HG02938 (cell line): ENCODE measurements around the gene MANSC1.
"Not testable (repeated sequence)": the region's sequence is repeated elsewhere in the genome, so short reads cannot be mapped to it uniquely, and the experiment has no call there.

Source experiments
- ATAC-seq: cut with Tn5 transposase; IDR thresholded peaks from one replicate; pipeline ENCODE4 v1.9.1; 2021; ENCODE audit warnings: mild to moderate bottlenecking, moderate library complexity; ENCODE audit not compliant: unreplicated experiment

Gene MANSC1

GRCh38 chr12:12365931-12366431, 15.9 kb upstream of the MANSC1 start:
- no peak for ATAC-seq

GRCh38 chr12:12365446-12365802, 15.4 kb upstream of the MANSC1 start:
- no peak for ATAC-seq

- ATAC-seq: no peak
Observed at GRCh38 chr12:12364787-12365445, 14.9 kb upstream of the MANSC1 start.

DNA sequence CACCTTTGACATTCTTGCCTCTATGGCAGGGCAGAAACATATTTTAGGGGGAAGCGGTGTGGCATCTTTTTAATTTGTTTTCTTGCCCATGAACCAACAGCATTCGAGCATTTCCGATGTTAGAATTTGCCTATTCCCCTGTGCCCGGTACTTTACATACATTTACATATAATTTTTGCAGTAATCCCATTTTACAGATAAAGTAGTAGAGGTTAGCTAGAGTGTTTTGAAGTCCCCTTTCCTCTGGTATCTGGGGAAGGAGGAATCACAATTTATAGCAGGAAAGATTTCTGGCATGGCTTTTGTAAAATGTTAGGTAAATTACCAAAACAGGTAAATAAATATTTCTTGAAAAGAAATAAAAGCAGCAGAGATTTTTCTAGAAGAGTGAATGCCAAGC, 8.5 kb upstream of the MANSC1 start:
- no peak for ATAC-seq

DNA sequence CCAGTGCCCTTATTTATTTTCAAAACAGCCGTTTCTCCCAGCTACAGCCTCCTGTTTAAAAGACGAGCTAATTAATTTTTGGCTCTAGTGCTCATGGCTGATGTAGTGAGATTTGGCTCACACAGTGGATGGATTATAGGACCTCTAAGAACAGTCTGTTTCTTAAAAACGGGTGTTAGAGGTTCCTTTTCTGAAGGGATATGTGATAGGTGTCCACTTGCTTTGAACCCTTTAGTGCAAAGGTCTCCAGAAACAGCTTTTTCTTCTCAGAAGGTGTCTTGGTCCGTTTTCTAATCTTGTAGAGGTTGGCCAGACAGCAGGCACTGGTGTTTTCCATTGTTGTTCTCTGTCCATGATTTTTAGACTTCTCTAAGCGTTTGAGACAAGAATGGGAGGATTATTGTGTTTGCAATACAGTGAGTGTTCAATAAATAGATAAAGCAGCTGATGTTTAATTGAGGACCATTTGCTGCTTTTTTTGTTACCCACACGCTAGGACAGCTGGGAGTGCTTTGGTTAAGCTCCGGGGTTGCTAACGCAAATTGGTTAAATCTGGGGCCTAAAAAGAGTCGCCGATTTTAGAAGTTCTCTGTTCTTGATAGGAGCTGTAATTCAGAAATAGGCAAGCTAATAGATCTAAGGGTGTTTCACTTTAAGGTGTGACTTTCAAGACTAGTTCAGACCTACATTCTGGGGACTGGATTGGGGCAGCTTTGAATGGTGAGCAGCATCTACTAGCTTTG, 7.8 kb upstream of the MANSC1 start:
- peak; percentile 9 for ATAC-seq

GRCh38 chr12:12356896-12357718, 7.1 kb upstream of the MANSC1 start, which contains the start of gene BORCS5:
BORCS5 (plus strand) TSS chr12:12357078; CDS start chr12:12357452, 374 bp downstream.
- ATAC-seq: peak; percentile 86

DNA sequence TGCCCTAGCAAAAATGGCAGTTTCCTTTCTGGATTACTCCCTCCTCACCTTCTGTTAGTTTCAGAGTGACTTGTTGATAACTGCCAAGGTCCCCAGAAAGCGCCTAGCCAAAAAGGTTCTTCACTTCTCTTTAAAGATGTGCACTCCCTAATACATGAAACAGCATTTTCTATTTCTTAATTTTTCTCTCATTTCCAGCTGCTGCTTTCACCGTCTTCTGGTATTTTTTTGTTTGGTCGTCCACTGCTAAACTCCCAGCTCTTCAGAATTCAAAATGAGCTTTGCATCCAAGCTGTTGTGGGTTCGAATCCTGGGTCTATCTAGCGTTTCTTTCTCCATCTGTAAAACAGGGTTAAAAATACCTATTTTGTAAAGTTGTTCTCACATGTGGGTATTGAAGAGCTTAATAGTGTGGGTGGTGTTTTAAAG, 6.4 kb upstream of the MANSC1 start:
- ATAC-seq: no peak

DNA sequence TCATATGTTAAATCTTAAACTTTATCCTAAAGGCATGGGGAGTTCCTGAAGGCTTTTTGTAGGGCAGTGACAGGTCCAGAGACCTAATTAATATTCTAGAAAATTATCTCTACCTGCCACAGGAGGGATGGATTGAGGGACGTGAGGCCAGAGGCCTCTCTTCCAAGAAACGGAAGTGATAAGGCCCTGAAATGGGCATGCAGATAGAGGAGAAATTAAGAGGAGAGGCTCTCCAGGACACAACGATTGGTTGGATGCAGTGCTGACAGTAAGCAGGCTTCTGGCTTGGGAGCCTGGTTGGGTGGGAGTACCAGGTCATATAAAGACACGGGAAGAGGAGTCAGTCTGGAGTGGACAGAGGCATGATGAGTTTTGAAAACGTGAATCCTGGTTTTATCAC, 3.8 kb upstream of the MANSC1 start:
- no peak for ATAC-seq

DNA sequence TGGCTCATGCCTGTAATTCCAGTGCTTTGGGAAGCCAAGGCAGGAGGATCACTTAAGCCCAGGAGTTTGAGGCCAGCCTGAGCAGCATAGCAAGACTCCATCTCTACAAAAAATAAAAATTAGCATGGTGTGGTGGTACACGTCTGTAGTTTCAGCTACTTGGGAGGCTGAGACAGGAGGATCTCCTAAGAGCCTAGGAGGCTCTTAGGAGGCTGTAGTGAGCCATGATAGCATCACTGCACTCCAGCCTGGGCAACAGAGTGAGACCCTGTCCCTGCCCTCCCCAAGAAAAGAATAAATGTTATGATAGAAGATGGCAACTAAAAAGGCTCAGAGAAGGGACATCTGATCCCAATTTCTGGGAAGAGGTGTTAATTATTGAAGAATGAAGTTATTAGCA, 3.2 kb upstream of the MANSC1 start:
- no peak for ATAC-seq

- ATAC-seq: not testable (repeated sequence)
Observed at GRCh38 chr12:12351468-12352185, 1.6 kb upstream of the MANSC1 start.

GRCh38 chr12:12350868-12351463, 924 bp upstream of the MANSC1 start:
- ATAC-seq: no peak

DNA sequence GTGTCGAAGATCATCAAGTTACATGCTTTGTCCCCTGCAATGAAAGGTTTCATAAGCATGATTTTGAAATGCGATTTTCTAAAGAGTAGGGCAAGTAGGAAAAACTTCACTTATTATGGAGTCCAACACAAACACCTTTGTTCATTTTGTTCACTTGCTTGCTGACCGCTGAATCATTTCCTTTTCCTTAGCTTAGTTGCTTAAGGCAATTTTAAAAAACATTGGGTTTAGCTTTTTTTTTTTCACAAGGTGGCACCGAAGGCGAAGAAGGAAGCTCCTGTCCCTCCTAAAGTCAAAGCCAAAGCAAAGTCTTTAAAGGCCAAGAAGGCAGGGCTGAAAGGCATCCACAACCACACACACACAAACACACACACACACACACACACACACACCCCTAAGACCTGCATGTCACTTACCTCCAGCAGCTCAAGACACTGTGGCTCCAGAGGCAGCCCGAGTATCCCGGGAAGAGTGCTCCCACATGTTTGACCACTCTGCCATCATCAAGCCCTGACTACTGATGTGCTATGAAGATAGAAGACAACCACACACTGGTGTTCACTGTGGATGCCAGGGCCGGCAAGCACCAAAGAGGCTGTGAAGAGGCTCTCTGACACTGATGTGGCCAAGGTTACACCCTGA, 11.4 kb downstream of the MANSC1 start:
- ATAC-seq: no peak

- ATAC-seq: no peak
Observed at GRCh38 chr12:12336511-12336910, 13.5 kb downstream of the MANSC1 start.

- no peak for ATAC-seq
Observed at GRCh38 chr12:12336049-12336411, 14.0 kb downstream of the MANSC1 start.

GRCh38 chr12:12334367-12335040, 15.5 kb downstream of the MANSC1 start:
- peak; percentile 63 for ATAC-seq

DNA sequence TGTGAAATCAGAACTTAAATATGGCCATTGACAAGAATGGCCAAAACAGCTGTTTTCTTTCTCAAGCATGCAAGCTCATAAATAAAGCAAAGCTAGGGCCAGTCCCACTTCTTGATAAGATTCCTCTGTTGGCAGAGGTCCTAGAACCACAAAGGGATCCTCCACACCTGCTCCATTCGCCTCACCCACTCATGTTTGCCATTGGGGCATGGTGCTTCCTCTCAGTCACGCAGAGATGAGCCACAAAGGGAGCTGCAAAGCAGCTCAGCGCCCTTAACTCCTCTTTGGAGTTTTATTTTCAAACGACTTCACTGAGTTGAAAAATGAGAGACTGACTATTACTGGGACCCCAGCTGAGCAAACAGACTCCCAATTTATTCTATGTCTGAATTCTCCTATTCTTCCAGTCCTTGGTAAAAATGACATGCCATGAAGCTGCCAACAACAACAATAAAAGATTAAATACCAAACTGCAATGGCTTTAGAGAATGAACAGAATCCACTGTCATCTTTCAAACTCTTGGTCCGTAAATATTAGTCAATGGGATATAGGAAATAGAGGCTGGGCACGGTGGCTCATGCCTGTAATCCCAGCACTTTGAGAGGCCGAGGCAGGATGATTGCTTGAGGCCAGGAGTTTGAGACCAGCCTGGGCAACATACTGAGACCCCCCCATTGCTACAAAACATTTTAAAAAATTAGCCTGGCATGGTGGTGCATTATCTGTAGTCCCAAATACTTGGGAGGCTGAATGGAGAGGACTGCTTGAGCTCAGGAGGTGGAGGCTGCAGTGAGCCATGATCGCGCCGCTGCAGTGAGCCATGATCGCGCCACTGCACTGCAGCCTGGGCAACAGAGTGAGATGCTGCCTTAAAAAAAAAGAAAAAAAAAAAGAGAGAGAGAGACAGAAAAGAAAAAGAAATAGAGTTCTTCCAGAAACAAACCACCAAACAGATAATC, 16.4 kb downstream of the MANSC1 start:
- no peak for ATAC-seq

- no peak for ATAC-seq
Observed at GRCh38 chr12:12331896-12332295, 18.1 kb downstream of the MANSC1 start.

- ATAC-seq: no peak
Observed at GRCh38 chr12:12331244-12331771, 18.7 kb downstream of the MANSC1 start.
